ENCODE results near the gene JOSD2. TPM values are rescaled to one million over a fixed set of nuclear protein-coding genes. Genes with fewer than 3 reads are reported as not detected.
"Not testable (repeated sequence)": the region's sequence is repeated elsewhere in the genome, so short reads cannot be mapped to it uniquely, and the experiment has no call there.

The JOSD2 gene
- total RNA-seq, 4 donors from 2014 or later: 26.3 to 45.1 (median 34.9) TPM

DNA sequence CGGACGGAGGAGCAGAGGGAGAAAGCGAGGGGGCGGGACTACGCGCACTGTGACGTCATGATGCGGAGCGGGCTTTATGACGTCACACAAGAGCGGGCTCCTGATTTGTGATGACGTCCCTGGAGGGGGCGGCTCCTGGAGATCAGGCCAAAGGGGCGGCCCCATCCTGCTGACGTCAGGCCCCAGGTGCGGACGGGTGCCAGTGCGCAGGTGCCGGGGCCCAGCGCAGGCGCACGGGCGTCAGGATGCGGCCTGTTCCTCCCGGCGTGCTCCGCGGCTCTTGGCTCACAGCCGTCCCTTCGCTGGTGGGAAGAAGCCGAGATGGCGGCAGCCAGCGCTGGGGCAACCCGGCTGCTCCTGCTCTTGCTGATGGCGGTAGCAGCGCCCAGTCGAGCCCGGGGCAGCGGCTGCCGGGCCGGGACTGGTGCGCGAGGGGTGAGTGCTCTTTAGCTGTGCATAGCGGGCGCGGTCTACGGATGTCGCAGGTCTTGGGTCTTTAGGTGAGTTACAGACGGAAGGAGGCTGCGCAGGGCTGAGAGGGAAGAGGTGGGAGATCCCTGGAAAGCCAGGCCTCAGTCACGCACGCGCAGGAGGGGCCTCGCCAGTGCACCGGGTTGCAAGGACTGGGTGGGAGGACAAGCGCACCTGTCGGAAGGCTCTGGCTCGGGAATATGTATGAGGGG lies 34.6 kb downstream of the JOSD2 start, which contains the start of the genes EMC10 and GARIN5A:
Gene EMC10 (plus strand): TSS at position 284 of the 683 bp plus-strand sequence. CDS start 38 bp downstream, at position 322.
Gene GARIN5A (minus strand): TSS at position 625 of the 683 bp plus-strand sequence. CDS start 460 bp downstream, at position 165.
- Histone ChIP-seq H3K9me3 (no peaks in the 10 kb centered on the region), H3K36me3 (peaks cover 0 to 38% (median 8%) of the 10 kb centered on the region in 3 donors), H3K27me3 (no peaks in the 10 kb centered on the region), H3K27ac (peak within 1 kb of the TSS; percentile 81 to 89 (median 82)), H3K4me3 (peak within 1 kb of the TSS; percentile 79 to 92 (median 84)), H3K4me1 (peaks cover 9 to 29% (median 10%) of the 10 kb centered on the region in 3 donors)
- intact Hi-C loops (cut with DNase I): no loop called here
- 1 to 2% methylated on average over 21 to 22 of the region's 58 CpGs for WGBS, 2 donors
- DNase-seq: peak; percentile 63
- TF ChIP-seq POLR2A (IDR thresholded peaks at IDR 0.05): peak in 3 of 4 donors; percentile 52 to 71 (median 53)
- TF ChIP-seq, protein P1, sequence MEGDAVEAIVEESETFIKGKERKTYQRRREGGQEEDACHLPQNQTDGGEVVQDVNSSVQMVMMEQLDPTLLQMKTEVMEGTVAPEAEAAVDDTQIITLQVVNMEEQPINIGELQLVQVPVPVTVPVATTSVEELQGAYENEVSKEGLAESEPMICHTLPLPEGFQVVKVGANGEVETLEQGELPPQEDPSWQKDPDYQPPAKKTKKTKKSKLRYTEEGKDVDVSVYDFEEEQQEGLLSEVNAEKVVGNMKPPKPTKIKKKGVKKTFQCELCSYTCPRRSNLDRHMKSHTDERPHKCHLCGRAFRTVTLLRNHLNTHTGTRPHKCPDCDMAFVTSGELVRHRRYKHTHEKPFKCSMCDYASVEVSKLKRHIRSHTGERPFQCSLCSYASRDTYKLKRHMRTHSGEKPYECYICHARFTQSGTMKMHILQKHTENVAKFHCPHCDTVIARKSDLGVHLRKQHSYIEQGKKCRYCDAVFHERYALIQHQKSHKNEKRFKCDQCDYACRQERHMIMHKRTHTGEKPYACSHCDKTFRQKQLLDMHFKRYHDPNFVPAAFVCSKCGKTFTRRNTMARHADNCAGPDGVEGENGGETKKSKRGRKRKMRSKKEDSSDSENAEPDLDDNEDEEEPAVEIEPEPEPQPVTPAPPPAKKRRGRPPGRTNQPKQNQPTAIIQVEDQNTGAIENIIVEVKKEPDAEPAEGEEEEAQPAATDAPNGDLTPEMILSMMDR (IDR thresholded peaks at IDR 0.05): peak in 2 of 6 experiments; percentile 28 to 42

DNA sequence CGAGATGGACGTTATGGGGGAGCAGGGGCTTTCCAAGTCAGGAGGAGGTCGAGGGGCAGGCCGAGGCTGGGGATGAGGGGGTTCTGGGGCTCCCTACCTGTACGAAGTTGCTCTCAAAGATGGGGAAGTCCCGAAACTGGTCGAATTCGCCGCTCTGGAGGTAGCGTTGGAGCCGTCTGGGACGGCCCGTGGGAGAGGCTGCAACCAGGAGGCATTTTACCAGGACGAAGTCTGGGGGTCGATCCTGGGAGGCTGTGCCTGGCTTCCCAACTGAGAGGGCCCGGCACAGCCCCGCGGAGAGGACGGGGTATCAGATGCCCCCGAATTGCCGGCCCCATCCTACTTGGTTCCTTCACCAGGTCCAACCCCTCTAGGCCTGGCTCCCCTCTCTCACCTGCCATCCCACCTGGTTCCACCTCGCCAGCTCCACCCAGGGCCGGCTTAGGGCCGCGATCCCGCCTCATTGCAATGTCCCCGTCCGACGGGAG lies 35.2 kb downstream of the JOSD2 start:
- no peaks in the 10 kb centered on the region for H3K27me3 ChIP-seq
- 86 to 87% methylated on average over 18 to 19 of the region's 29 CpGs for WGBS, 2 donors
- H3K4me3 ChIP-seq: peak overlapping the region in 3 of 4 donors; percentile 79 to 92 (median 84)
- H3K9me3 ChIP-seq: no peaks in the 10 kb centered on the region
- no peak for DNase-seq
- peaks cover 9 to 29% (median 10%) of the 10 kb centered on the region in 3 donors for H3K4me1 ChIP-seq
- H3K27ac ChIP-seq: peak overlapping the region in 3 of 4 donors; percentile 49 to 89 (median 83)
- TF ChIP-seq POLR2A (IDR thresholded peaks at IDR 0.05): no peak
- TF ChIP-seq, protein P1 (IDR thresholded peaks at IDR 0.05): no peak
- intact Hi-C loops (cut with DNase I): no loop called here
- peaks cover 0 to 32% (median 6%) of the 10 kb centered on the region in 3 donors for H3K36me3 ChIP-seq

DNA sequence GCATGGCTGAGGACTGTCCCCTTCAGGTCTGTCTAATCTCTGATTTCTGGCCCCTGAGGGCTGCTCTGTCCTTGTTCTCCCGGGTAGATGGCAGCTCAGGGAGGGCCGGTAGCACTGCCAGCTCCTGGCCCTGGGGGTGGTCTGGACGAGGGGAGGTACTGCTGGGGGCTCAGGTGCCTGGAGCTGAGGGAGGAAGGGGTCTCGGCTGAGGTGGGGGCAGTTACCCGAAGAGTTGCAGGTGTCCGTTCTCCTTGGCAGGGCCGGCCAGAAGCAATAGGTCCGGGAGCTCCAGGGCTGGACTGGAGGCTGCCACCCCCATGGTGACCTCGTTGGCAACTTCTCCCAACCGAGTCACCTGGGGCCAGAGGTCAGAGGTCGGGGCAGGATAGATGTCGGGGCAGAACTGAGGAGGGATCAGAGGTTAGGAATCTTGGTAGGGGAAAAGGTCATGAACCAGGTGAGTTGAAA lies 35.9 kb downstream of the JOSD2 start:
- Histone ChIP-seq H3K36me3 (peaks cover 0 to 25% (median 0%) of the 10 kb centered on the region in 3 donors), H3K27ac (no peak overlapping the region), H3K9me3 (no peaks in the 10 kb centered on the region), H3K27me3 (no peaks in the 10 kb centered on the region), H3K4me3 (no peak overlapping the region), H3K4me1 (peaks cover 9 to 29% (median 10%) of the 10 kb centered on the region in 3 donors)
- 80 to 88% methylated on average over 6 to 7 of the region's 12 CpGs for WGBS, 2 donors
- no peak for DNase-seq
- TF ChIP-seq POLR2A (IDR thresholded peaks at IDR 0.05): no peak
- TF ChIP-seq, protein P1 (IDR thresholded peaks at IDR 0.05): no peak
- intact Hi-C loops (cut with DNase I): no loop called here

DNA sequence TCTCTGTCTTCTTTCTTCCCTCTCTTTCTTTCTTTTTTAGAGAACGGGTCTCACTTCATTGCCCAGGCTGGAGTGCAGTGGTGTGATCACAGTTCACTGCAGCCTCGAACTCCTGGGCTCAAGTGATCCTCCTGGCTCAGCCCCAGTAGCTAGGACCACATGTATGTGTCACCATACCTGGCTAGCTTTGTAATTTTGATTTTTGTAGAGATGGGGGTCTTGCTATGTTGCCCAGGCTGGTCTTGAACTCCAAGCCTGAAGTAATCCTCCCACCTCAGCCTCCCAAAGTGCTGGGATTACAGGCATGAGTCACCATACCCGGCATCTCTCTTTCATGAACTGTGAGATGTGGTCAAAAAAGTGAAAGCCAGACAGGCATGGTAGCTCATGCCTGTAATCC lies 37.7 kb downstream of the JOSD2 start:
- H3K27ac ChIP-seq; H3K36me3 ChIP-seq; H3K9me3 ChIP-seq; intact Hi-C loops (cut with DNase I); DNase-seq; H3K27me3 ChIP-seq; H3K4me3 ChIP-seq: not testable (repeated sequence)
- WGBS, 2 donors: 40 to 51% methylated on average over 3 of the region's 3 CpGs
- peaks cover 9 to 25% (median 10%) of the 10 kb centered on the region in 3 donors for H3K4me1 ChIP-seq

- peaks cover 0 to 7% (median 0%) of the 10 kb centered on the region in 3 donors for H3K4me1 ChIP-seq
- no peak for DNase-seq
- WGBS, 2 donors: 86 to 92% methylated on average over 5 to 6 of the region's 6 CpGs
- H3K27ac ChIP-seq: no peak overlapping the region
- peaks cover 0 to 19% (median 0%) of the 10 kb centered on the region in 4 donors for H3K27me3 ChIP-seq
- intact Hi-C loops (cut with DNase I): no loop called here
- no peaks in the 10 kb centered on the region for H3K9me3 ChIP-seq
- TF ChIP-seq, protein P1 (IDR thresholded peaks at IDR 0.05): no peak
- TF ChIP-seq POLR2A (IDR thresholded peaks at IDR 0.05): no peak
- no peaks in the 10 kb centered on the region for H3K36me3 ChIP-seq
- H3K4me3 ChIP-seq: no peak overlapping the region
Measured at GRCh38 chr19:50468818-50469217, 42.2 kb downstream of the JOSD2 start.

Measured in esophagus squamous epithelium (tissue), 5 donors.